ENCODE measurements around the gene GULP1.

- TF ChIP-seq, protein P1, sequence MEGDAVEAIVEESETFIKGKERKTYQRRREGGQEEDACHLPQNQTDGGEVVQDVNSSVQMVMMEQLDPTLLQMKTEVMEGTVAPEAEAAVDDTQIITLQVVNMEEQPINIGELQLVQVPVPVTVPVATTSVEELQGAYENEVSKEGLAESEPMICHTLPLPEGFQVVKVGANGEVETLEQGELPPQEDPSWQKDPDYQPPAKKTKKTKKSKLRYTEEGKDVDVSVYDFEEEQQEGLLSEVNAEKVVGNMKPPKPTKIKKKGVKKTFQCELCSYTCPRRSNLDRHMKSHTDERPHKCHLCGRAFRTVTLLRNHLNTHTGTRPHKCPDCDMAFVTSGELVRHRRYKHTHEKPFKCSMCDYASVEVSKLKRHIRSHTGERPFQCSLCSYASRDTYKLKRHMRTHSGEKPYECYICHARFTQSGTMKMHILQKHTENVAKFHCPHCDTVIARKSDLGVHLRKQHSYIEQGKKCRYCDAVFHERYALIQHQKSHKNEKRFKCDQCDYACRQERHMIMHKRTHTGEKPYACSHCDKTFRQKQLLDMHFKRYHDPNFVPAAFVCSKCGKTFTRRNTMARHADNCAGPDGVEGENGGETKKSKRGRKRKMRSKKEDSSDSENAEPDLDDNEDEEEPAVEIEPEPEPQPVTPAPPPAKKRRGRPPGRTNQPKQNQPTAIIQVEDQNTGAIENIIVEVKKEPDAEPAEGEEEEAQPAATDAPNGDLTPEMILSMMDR (IDR thresholded peaks at IDR 0.05): no peak
- no peak for TF ChIP-seq POLR2A (IDR thresholded peaks at IDR 0.05)
Measured at GRCh38 chr2:188449561-188449960, 157.9 kb downstream of the GULP1 start.
